Caco-2 (cell line): ENCODE measurements around the gene XPA. TPM values are rescaled to one million over a fixed set of nuclear protein-coding genes. Genes with fewer than 3 reads are reported as not detected.

Experiments used
- BruUV-seq: library from RNA; stranded (reverse); fragments of 400-500 nt; replicated peaks from 2 replicates; lab custom pipeline; 2021; lab: Mats Ljungman, UMichigan
- CTCF ChIA-PET: fragments of 300-600 bp; sonication (Branson Sonifier 250); formaldehyde crosslinking; loops from one replicate; lab custom pipeline; 2022; ENCODE audit warnings: antibody characterized with exemption; lab: Charles Lee
- POLR2A ChIA-PET: fragments of 300-600 bp; sonication (Branson Sonifier 250); formaldehyde crosslinking; loops from one replicate; lab custom pipeline; 2022; ENCODE audit warnings: antibody characterized with exemption; lab: Charles Lee
- DNase-seq, 2 experiments: peaks; one replicate each; pipeline versions ENCODE4 v3.0.0 to v3.0.0-alpha.2; 2020 to 2022
- H3K27me3 ChIP-seq: replicated peaks from 2 replicates; pipeline ENCODE4 v1.6.0; 2011; ENCODE audit warnings: low read length; ENCODE audit not compliant: control insufficient read depth, insufficient read depth
- H3K36me3 ChIP-seq: 2 replicates; pipeline ENCODE4 v1.5.1; 2011; ENCODE audit warnings: low read length; ENCODE audit not compliant: control insufficient read depth, insufficient read depth
- H3K4me1 ChIP-seq: fragments of 250-450 bp; sonication (Bioruptor Pico); 2 replicates; pipeline ENCODE4 v1.5.1; 2020; ENCODE audit warnings: mild to moderate bottlenecking
- H3K4me3 ChIP-seq: 2 replicates; pipeline ENCODE4 v1.5.1; 2011; ENCODE audit warnings: low read depth, mild to moderate bottlenecking, control low read depth, low read length
- H3K9me3 ChIP-seq: fragments of 250-450 bp; sonication (Bioruptor Pico); 2 replicates; pipeline ENCODE4 v1.5.1; 2020; ENCODE audit warnings: mild to moderate bottlenecking, moderate library complexity
- H3K27ac Mint-ChIP-seq: one replicate; pipeline ENCODE4 v1.8.0; 2022; ENCODE audit warnings: mixed read lengths; ENCODE audit not compliant: unreplicated experiment
- H3K27me3 Mint-ChIP-seq: one replicate; pipeline ENCODE4 v1.8.0; 2022; ENCODE audit warnings: mixed read lengths; ENCODE audit not compliant: insufficient read depth, unreplicated experiment
- H3K36me3 Mint-ChIP-seq: one replicate; pipeline ENCODE4 v1.8.0; 2022; ENCODE audit warnings: mild to moderate bottlenecking, mixed read lengths; ENCODE audit not compliant: insufficient read depth, unreplicated experiment
- H3K4me1 Mint-ChIP-seq: one replicate; pipeline ENCODE4 v1.8.0; 2022; ENCODE audit warnings: low read depth, mixed read lengths; ENCODE audit not compliant: unreplicated experiment
- H3K4me3 Mint-ChIP-seq: one replicate; pipeline ENCODE4 v1.8.0; 2022; ENCODE audit warnings: mild to moderate bottlenecking, moderate library complexity, mixed read lengths; ENCODE audit not compliant: unreplicated experiment
- H3K9me3 Mint-ChIP-seq: one replicate; pipeline ENCODE4 v1.8.0; 2022; ENCODE audit warnings: mixed read lengths; ENCODE audit not compliant: unreplicated experiment
- intact Hi-C: fragments of 100-400 bp; cut with micrococcal nuclease; formaldehyde crosslinking; loops from one replicate; pipeline ENCODE4 v1.10.0; 2022; ENCODE audit not compliant: unreplicated experiment
- total RNA-seq: library from RNA; stranded (reverse); gene quantifications from 2 replicates; pipeline ENCODE4 v1.2.3, GENCODE V29; 2022
- TF ChIP-seq, protein P1 (sequence below), 2 experiments: fragments of 200-600 bp in 1 of 2; IDR thresholded peaks; 1 replicate in 1 of 2; 2 replicates in 1 of 2; pipeline versions ENCODE4 v1.5.1 to v1.8.0; 2011 to 2022; ENCODE audit warnings: antibody characterized with exemption in 1 of 2, control low read depth in 1 of 2, inconsistent platforms in 1 of 2, low read depth in 1 of 2, low read length in 1 of 2, mild to moderate bottlenecking in 1 of 2, moderate library complexity in 1 of 2; ENCODE audit not compliant: insufficient read depth in 1 of 2, severe bottlenecking in 1 of 2, unreplicated experiment in 1 of 2

XPA gene
- total RNA-seq, 1 experiment from 2014 or later: 18.8 TPM

GRCh38 chr9:97710356-97711222 is 13.4 kb upstream of the XPA start:
- Histone ChIP-seq H3K9me3 (no peaks in the 10 kb centered on the region), H3K4me1 (peaks cover 35% of the 10 kb centered on the region), H3K4me3 (no peak overlapping the region), H3K36me3 (no peaks in the 10 kb centered on the region), H3K27me3 (no peaks in the 10 kb centered on the region)
- H3K27me3 Mint-ChIP-seq: no peaks in the 10 kb centered on the region
- H3K9me3 Mint-ChIP-seq: no peaks in the 10 kb centered on the region
- intact Hi-C loops: loop anchor here (1.0 to 2.0 kb wide), 7 partner anchors 42 to 244 kb away; no protein-coding TSS in a partner anchor
- H3K27ac Mint-ChIP-seq: no peak overlapping the region
- no peak overlapping the region for H3K4me3 Mint-ChIP-seq
- no TSS peak for BruUV-seq
- TF ChIP-seq, protein P1, sequence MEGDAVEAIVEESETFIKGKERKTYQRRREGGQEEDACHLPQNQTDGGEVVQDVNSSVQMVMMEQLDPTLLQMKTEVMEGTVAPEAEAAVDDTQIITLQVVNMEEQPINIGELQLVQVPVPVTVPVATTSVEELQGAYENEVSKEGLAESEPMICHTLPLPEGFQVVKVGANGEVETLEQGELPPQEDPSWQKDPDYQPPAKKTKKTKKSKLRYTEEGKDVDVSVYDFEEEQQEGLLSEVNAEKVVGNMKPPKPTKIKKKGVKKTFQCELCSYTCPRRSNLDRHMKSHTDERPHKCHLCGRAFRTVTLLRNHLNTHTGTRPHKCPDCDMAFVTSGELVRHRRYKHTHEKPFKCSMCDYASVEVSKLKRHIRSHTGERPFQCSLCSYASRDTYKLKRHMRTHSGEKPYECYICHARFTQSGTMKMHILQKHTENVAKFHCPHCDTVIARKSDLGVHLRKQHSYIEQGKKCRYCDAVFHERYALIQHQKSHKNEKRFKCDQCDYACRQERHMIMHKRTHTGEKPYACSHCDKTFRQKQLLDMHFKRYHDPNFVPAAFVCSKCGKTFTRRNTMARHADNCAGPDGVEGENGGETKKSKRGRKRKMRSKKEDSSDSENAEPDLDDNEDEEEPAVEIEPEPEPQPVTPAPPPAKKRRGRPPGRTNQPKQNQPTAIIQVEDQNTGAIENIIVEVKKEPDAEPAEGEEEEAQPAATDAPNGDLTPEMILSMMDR (IDR thresholded peaks at IDR 0.05; ENCODE audit: insufficient read depth in 1 of 2, low read depth in 1 of 2, low read length in 1 of 2, severe bottlenecking in 1 of 2, unreplicated experiment in 1 of 2): peak; percentile 80 to 83
- peak; percentile 61 to 72 for DNase-seq
- no peaks in the 10 kb centered on the region for H3K36me3 Mint-ChIP-seq
- POLR2A ChIA-PET: no interaction called here
- H3K4me1 Mint-ChIP-seq: peaks cover 11% of the 10 kb centered on the region
- CTCF ChIA-PET: interaction anchor here (0.7 kb wide), 1 partner anchor 108 kb away, joined by 12 read pairs; no protein-coding TSS in a partner anchor

DNA sequence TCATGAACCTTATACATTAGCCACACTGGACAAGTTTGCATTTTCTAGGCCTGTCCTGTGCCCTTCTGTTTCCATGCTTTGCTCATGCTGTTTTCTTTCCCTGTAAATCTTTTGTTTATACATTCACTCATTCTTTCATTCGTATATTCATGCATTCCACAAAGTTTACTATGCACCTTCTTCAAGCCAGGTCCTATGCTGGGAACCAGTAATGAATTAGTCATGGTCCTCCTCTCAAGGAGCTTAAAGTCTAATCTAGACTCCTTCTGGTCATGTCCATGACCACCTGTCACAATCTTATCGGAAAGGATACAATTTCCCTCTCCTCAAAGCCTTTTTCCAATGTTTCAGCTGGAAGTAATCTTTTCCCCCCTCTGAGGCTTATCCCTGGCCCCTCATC is 9.1 kb upstream of the XPA start:
- no peak for DNase-seq
- Mint-ChIP-seq H3K4me1 (peaks cover 13% of the 10 kb centered on the region), H3K4me3 (no peak overlapping the region), H3K27me3 (no peaks in the 10 kb centered on the region), H3K9me3 (no peaks in the 10 kb centered on the region), H3K36me3 (no peaks in the 10 kb centered on the region), H3K27ac (no peak overlapping the region)
- no peaks in the 10 kb centered on the region for H3K27me3 ChIP-seq
- CTCF ChIA-PET: interaction anchor here (0.7 kb wide), 1 partner anchor 216 kb away, joined by 3 read pairs; no protein-coding TSS in a partner anchor
- H3K9me3 ChIP-seq: no peaks in the 10 kb centered on the region
- intact Hi-C loops: no loop called here
- peaks cover 27% of the 10 kb centered on the region for H3K4me1 ChIP-seq
- POLR2A ChIA-PET: no interaction called here
- BruUV-seq: no TSS peak
- no peak overlapping the region for H3K4me3 ChIP-seq
- TF ChIP-seq, protein P1 (IDR thresholded peaks at IDR 0.05; ENCODE audit: insufficient read depth in 1 of 2, low read depth in 1 of 2, low read length in 1 of 2, severe bottlenecking in 1 of 2, unreplicated experiment in 1 of 2): no peak
- no peaks in the 10 kb centered on the region for H3K36me3 ChIP-seq

- intact Hi-C loops: no loop called here
- POLR2A ChIA-PET: no interaction called here
Observed at GRCh38 chr9:97705354-97705950, 8.3 kb upstream of the XPA start.

More at GRCh38 chr9:97705354-97705950, 8.3 kb upstream of the XPA start:
- Mint-ChIP-seq H3K27me3 (no peaks in the 10 kb centered on the region), H3K4me1 (peaks cover 13% of the 10 kb centered on the region), H3K27ac (no peak overlapping the region), H3K4me3 (no peak overlapping the region), H3K9me3 (no peaks in the 10 kb centered on the region), H3K36me3 (no peaks in the 10 kb centered on the region)
- TF ChIP-seq, protein P1 (IDR thresholded peaks at IDR 0.05; ENCODE audit: insufficient read depth in 1 of 2, low read depth in 1 of 2, low read length in 1 of 2, severe bottlenecking in 1 of 2, unreplicated experiment in 1 of 2): no peak
- Histone ChIP-seq H3K4me3 (no peak overlapping the region), H3K27me3 (no peaks in the 10 kb centered on the region), H3K4me1 (peaks cover 21% of the 10 kb centered on the region), H3K9me3 (no peaks in the 10 kb centered on the region), H3K36me3 (no peaks in the 10 kb centered on the region)
- BruUV-seq: no TSS peak
- no peak for DNase-seq
- CTCF ChIA-PET: interaction anchor here (0.9 kb wide), 1 partner anchor 76 kb away, joined by 4 read pairs; no protein-coding TSS in a partner anchor
